C4-2B (cell line): ENCODE results near the gene NT5C1B.

ENCODE experiments used
- ZFX ChIP-seq: fragments of 450-650 bp; IDR thresholded peaks from 2 replicates; pipeline ENCODE4 v1.6.1; 2017
- TF ChIP-seq, protein P1 (sequence below): fragments of 450-650 bp; conservative IDR thresholded peaks from 2 replicates; pipeline ENCODE4 v1.5.1; 2017; ENCODE audit warnings: mild to moderate bottlenecking

DNA sequence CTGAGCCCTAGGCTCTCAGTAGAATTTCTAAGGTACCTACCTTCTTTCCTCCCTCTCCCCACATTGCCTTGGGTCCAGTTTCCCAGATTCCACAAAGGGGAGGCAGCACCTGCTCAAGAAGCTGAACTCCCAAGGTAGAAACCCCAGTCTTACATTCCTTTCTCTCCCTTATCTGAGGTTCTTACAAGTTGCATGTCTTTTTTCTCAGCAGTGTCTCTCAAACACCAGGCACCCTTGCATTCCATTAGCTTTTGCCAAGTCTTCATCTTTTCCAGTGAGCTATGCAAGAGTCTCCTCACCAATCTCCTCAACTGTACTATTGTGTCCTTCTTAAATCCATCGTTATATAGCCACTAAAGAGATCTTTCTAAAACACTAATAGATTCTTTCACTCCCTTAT, 4.1 kb upstream of the NT5C1B start:
- TF ChIP-seq, protein P1, sequence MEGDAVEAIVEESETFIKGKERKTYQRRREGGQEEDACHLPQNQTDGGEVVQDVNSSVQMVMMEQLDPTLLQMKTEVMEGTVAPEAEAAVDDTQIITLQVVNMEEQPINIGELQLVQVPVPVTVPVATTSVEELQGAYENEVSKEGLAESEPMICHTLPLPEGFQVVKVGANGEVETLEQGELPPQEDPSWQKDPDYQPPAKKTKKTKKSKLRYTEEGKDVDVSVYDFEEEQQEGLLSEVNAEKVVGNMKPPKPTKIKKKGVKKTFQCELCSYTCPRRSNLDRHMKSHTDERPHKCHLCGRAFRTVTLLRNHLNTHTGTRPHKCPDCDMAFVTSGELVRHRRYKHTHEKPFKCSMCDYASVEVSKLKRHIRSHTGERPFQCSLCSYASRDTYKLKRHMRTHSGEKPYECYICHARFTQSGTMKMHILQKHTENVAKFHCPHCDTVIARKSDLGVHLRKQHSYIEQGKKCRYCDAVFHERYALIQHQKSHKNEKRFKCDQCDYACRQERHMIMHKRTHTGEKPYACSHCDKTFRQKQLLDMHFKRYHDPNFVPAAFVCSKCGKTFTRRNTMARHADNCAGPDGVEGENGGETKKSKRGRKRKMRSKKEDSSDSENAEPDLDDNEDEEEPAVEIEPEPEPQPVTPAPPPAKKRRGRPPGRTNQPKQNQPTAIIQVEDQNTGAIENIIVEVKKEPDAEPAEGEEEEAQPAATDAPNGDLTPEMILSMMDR, result no peak
- no peak for TF ChIP-seq ZFX
